NCI-H128 (cell line): ENCODE measurements around the gene PIGU.
A peak's percentile ranks its signal among the peaks of the same experiment; 100 is the strongest.
"Not testable (repeated sequence)": the region's sequence is repeated elsewhere in the genome, so short reads cannot be mapped to it uniquely, and the experiment has no call there.

Source experiments
- DNase-seq: peaks from one replicate; lab custom pipeline; 2025; ENCODE audit not compliant: unreplicated experiment; lab: John Stamatoyannopoulos, UW

Gene PIGU

DNA sequence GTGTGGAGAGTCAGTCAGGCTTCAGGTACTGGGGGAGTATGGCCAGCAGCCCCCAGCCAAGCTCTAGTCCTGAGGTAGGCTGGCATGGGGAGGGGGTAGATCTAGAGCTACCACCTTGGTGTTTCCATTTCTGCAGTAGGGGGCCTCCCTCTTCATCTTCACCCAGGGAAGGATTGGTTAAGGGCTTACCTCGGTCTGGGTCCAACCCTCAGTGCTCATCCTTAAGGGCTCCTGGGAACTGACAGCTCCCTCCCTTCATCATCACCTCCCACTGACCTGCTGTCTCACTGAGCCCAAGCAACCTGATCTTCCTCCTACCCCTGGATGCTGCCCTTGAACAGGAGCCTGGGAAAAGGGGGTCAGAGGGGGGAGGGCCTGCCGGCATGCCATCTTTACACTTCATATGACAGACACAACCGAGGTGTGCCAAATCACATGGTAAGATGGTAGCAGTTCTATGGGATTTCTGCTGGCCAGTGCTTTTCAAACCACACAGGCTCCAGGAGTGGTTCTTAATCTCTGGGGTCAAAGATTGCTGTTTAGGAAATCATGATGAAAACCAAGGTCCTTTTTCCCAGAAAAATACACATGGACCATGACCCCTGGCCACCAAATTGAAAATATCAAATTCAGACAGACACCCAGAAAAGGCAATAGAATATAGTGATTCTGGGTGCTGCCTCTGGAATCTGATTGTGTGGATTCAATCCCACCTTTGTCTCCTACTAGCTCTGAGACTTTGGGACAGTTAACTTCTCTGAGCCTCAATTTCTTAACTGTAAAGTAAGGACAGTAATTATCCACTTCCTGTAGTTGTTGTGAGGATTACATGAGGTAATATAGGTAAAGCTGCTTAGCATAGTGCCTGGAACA, 30.3 kb upstream of the PIGU start:
- no peak for DNase-seq

DNA sequence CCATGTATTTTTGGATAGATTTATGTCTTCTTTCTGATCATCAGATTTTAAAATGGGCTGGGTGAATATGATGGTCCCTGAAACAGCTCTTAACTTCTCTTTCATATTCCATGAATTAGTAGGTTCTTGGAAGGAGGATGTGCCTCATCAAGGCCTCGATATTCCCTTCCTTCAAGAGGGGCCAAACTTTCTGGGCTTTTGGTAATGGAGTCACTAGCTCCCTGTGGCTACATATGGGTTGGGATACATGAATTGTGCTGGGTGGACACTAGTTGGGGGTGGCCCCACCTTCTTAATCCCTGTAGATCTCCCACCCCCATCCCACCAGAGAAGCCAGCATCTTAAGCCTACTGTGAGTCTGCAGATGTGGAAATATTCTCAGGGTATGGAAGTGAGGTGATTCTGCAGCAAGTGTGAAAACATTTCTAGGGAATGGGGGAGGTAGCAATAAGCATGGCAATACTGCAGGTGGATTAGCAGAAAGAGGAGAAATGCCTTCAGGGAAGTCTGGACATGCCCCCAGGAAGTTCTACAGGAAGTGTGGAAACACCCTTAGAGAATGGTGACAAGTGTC, 29.5 kb upstream of the PIGU start:
- DNase-seq: no peak

GRCh38 chr20:34705397-34706301, 28.8 kb upstream of the PIGU start:
- no peak for DNase-seq

GRCh38 chr20:34705008-34705396, 28.1 kb upstream of the PIGU start:
- DNase-seq: no peak

DNA sequence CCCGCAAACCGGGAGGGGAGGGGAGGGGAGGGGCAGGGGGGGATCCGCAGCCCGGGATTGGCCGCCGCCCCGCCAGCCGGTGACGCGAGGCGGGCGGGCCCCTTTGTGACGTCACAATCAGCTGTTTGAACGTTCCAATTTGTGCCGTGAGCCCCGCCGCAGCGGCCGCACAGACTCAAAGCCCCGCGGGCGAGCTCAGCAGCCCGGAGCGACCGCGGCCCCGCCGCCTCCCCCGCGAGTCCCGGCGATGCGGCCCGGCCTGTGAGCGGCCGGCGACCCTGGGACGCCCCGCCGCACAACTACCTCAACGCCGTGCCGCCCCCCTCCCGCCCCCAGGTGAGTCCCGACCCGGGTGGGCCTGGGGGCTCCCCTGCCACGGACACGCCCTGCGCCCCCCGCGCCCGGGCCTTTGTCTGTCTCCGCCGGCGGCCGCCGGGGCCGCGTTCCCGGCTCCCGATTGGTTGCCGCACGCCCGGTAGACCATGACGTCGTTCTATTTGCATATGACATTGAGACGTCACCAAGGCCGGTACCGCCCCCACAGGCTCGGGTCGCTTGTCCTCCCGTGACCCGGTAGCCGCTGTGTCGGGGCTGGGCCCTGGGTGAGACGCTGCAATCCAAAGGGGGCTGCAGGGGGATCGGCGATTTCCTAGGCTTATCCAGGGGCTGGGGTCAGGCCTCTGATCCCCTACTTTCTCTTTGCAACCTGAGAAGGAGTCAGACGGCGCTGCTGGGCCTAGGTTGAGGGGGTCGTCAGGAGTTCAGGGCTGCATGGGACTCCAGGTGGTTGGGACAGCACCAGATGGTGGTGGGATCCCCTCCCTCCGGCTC, 27.5 kb upstream of the PIGU start, which contains the start of gene TP53INP2:
TP53INP2 (plus strand) TSS at position 168 of the 831 bp plus-strand sequence. CDS start 4,396 bp downstream, outside the sequence.
- peak; percentile 55 for DNase-seq

- DNase-seq: peak; percentile 52
Measured at GRCh38 chr20:34703424-34704176, 26.7 kb upstream of the PIGU start.

GRCh38 chr20:34703061-34703423, 26.1 kb upstream of the PIGU start:
- no peak for DNase-seq

DNA sequence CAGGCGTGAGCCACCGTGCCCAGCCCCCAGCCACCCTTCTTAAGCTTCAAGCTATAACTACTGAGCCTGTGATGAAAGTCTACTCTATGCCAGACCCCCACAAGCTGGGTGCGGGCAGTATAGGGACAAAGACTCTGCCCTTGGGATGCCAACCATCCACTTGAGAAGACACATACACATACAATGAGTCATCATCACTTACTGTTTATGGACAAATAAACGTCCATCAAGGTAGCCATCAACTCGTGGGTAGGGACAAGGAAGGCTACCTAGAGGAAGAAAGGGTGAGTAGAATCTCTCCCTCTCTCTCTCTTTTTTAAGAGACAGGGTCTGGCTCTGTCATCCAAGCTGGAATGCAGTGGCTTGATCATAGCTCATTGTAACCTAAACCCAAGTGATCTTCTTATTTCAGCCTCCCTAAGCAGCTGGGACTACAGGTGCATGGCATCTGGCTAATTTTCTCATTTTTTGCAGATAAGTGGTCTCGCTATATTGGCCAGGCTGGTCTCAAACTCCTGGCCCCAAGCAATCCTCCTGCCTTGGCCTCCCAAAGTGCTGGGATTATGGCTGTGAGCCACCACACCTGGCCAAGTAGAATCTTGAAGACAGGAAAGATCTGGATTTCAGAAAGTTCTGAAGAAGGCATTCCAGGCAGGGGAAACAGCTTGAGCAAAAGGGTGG, 24.7 kb upstream of the PIGU start:
- no peak for DNase-seq

GRCh38 chr20:34693414-34693813, 16.5 kb upstream of the PIGU start:
- DNase-seq: no peak

DNA sequence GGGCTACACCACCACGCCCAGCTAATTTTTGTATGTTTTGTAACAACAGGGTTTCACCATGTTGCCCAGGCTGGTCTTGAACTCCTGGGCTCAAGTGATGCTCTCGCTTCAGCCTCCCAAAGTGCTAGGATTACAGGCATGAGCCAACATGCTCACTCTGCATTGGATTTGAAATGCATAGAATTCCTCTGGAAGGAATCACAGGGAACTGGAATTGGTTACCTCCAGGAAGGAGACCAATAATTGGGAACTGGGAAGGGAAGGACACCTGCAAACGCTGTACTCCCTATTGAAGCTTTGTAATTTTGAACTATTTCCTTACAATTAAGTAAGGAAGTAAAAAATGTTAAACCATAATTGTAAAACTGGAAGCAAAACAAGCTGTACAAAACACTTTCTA, 14.9 kb upstream of the PIGU start:
- DNase-seq: no peak

DNA sequence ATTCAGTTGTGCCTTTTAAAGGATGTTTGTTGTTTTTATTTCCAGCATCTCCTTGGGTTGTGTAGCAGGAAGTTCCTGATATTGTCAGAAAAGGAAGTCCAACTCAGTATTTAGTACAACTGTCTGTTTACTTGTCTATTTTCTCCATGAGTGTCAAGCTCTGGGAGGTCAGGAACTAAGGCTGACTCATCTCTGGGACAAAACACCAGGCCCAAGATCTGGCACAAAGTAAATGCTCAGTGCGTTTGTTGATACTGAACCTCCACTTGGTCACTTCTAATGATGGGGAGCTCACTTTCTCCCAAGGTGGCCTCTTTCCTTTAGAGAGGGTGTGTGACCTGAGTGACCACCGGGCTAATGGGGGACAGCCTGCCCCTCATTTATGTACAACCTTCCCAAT, 12.6 kb upstream of the PIGU start:
- DNase-seq: no peak

DNA sequence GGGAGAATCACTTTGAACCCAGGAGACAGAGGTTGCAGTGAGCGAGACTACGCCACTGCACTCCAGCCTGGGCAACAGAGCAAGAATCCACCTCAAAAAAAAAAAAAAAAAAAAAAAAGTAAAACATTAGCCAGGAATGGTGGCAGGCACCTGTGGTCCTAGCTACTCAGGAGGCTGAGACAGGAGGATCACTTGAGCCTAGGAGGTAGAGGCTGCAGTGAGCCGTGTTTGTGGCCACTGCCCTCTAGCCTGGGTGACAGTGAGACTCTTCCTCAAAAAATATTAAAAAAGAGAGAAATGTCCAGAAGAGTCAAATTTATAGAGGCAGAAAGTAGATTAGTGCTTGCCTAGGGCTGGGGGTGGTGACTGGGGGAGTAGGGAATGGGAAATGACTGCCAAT, 6.8 kb upstream of the PIGU start:
- DNase-seq: no peak

DNA sequence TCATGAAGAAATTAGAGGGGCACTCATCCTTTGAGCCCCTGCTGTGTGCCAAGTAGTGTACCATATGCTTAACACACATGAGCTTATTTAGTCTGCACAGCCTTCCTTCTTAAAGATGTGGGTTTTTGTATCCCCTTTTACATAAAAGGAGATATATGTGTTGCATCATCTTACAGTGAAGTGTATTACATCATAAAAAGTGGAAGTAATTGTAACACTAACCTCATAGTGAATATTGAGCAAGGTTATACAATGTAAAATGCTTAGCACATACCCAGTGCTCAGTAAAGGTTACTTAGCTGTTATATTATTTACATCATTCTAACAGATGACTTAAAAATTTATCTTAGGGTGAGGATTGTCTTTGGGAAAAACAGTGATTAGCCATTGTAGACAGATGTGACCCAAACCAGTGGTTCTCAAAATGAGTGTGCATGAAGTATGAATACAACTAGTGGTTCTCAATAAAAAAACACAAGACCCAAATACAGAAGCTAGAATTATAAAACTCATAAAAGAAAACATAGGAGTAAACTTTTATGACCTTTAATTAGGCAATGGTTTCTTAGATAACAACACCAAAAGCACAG, 3.8 kb upstream of the PIGU start:
- DNase-seq: no peak

GRCh38 chr20:34675993-34676641, 775 bp downstream of the PIGU start:
- no peak for DNase-seq

DNA sequence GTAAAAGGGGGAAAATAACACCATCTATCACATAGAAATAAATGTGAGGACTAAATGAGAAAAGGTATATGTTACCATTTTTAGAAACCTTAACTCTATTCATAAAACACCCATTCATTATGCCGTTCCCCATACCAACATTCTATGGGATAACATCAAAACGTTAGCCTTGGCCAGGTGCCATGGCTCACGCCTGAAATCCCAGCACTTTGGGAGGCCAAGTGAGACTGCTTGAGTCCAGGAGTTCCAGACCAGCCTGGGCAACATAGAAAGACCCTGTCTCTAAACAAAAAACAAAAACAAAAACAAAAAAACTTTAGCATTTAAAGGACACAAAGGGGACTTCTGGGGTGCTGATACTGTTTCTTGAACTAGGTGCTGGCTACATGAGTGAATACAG, 1.3 kb downstream of the PIGU start:
- no peak for DNase-seq

- DNase-seq: no peak
Measured at GRCh38 chr20:34673412-34673811, 3.5 kb downstream of the PIGU start.

GRCh38 chr20:34669094-34669493, 7.8 kb downstream of the PIGU start:
- no peak for DNase-seq

DNA sequence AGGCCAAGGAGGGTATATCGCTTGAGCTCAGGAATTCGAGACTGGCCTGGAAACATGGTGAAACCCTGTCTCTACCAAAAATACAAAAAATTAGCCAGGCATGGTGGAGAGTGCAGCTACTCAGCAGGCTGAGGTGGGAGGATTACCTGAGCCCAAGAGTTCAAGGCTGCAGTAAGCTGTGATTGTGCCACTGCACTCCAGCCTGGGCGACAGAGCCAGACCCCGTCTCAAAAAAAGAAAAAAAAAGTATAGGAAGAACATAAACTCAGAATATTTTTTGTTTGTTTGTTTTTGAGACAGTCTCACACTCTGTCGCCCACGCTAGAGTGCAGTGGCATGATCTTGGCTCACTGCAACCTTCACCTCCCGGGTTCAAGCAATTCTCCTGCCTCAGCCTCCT, 12.1 kb downstream of the PIGU start:
- DNase-seq: not testable (repeated sequence)
